Adipocyte (in vitro differentiated cells): ENCODE data around the gene CNOT10.
"Not testable (repeated sequence)": the region's sequence is repeated elsewhere in the genome, so short reads cannot be mapped to it uniquely, and the experiment has no call there.

Source experiments
- DNase-seq: peaks from one replicate; pipeline ENCODE4 v3.0.0-alpha.2; 2015; ENCODE audit warnings: low read depth
- H3K27me3 ChIP-seq: replicated peaks from 2 replicates; pipeline ENCODE4 v1.7.0; 2013; ENCODE audit warnings: mild to moderate bottlenecking, low read length, moderate library complexity; ENCODE audit not compliant: control insufficient read depth, insufficient read depth
- H3K36me3 ChIP-seq: 2 replicates; pipeline ENCODE4 v1.7.0; 2013; ENCODE audit warnings: low read length, mild to moderate bottlenecking, moderate library complexity; ENCODE audit not compliant: control insufficient read depth, insufficient read depth, severe bottlenecking
- H3K4me1 ChIP-seq: 2 replicates; pipeline ENCODE4 v1.7.0; 2013; ENCODE audit warnings: mild to moderate bottlenecking, low read length, moderate library complexity; ENCODE audit not compliant: control insufficient read depth, insufficient read depth
- H3K4me3 ChIP-seq: 2 replicates; pipeline ENCODE4 v1.7.0; 2013; ENCODE audit warnings: mild to moderate bottlenecking, low read length, moderate library complexity
- H3K9ac ChIP-seq: 2 replicates; pipeline ENCODE4 v1.7.0; 2013; ENCODE audit warnings: mild to moderate bottlenecking, low read length, moderate library complexity
- H3K9me3 ChIP-seq: 2 replicates; pipeline ENCODE4 v1.7.0; 2013; ENCODE audit warnings: mild to moderate bottlenecking, low read length, moderate library complexity; ENCODE audit not compliant: control insufficient read depth

CNOT10 gene

DNA sequence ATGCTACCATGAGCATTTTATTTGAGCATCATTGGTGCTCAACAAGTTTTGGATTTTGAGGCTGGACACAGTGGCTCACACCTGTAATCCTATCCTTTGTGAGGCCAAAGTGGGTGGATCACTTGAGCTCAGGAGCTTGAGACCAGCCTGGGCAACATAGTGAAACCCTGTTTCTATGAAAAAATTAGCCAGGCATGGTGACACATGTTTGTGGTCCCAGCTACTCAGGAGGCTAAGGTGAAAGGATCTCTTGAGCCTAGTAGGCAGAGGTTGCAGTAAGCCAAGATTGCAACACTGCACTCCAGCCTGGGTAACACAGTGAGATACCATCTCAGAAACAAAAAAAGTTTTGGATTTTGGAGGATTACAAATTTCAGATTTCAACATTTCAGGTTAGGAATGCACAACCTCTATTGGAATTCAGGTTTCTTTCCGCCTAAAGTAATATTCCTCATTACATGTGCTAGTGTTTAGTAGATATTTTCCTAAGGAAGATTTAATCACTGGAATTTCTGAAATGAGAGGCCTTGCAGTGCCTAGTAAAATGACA, 27.6 kb downstream of the CNOT10 start:
- H3K4me1 ChIP-seq = peaks cover 7% of the 10 kb centered on the region

DNA sequence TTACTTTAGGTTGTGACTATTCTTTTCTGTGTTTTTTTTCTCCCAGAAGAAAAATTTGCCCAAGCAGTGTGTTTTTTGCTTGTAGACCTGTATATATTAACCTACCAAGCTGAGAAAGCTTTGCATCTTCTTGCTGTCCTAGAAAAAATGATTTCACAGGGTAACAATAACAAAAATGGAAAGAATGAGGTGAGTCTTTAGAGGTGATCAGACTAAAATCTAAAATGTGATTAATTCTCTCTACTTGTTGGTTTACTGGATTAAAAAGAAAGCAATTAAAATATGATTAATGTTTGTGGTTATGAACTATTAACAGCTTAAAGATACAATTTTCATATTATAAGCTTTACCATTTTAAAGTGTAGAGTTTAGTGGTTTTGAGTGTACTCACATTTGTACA, 28.2 kb downstream of the CNOT10 start:
- peaks cover 7% of the 10 kb centered on the region for H3K4me1 ChIP-seq
- no peaks in the 10 kb centered on the region for H3K27me3 ChIP-seq
- DNase-seq = no peak
- H3K9me3 ChIP-seq = no peaks in the 10 kb centered on the region
- H3K4me3 ChIP-seq = no peak overlapping the region
- H3K36me3 ChIP-seq = peaks cover 63% of the 10 kb centered on the region
- no peak overlapping the region for H3K9ac ChIP-seq

More for the DNA sequence above, 27.6 kb downstream of the CNOT10 start:
- Histone ChIP-seq H3K36me3 (peaks cover 59% of the 10 kb centered on the region), H3K4me3 (no peak overlapping the region), H3K9ac (no peak overlapping the region), H3K27me3 (no peaks in the 10 kb centered on the region), H3K9me3 (no peaks in the 10 kb centered on the region)
- DNase-seq = peak; percentile 66

DNA sequence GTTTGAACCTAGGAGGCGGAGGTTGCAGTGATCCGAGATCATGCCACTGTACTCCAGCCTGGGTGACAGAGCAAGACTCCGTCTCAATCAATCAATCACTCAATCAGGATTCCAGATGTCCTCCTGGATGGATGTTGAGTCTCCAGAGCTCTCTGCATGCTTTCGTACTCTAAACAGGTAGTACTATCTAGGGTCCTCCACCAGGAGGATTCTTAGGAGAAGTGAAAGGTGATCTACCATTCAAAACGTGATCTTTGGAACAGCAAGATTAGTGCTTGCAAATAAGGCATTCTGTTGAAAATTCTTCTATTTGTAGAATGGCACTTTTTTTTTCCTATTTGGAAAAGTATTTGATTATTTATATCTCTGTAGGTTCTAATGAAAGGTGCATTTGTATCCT, 34.3 kb downstream of the CNOT10 start:
- Histone ChIP-seq H3K4me1 (no peaks in the 10 kb centered on the region), H3K9me3 (no peaks in the 10 kb centered on the region), H3K4me3 (no peak overlapping the region), H3K27me3 (no peaks in the 10 kb centered on the region), H3K9ac (no peak overlapping the region), H3K36me3 (peaks cover 41% of the 10 kb centered on the region)
- no peak for DNase-seq

DNA sequence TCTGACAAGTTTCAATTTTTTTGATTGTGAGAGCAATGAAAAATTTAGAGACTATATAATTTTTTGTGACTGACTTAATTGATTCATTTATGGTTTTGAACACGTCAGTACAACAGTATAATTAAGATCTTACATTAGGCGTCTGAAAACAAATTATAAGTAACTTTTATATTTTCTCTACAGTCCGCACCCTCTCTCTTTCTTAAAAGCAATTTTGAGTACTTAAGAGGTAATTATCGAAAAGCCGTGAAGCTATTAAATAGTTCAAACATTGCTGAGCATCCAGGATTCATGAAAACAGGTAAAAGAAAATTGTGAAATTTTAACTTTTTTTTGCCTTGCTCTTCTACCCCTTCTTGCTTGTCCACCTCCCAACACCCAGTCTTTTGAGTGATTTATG, 34.9 kb downstream of the CNOT10 start:
- H3K4me1 ChIP-seq = no peaks in the 10 kb centered on the region
- no peak overlapping the region for H3K9ac ChIP-seq
- no peak for DNase-seq
- no peak overlapping the region for H3K4me3 ChIP-seq
- no peaks in the 10 kb centered on the region for H3K9me3 ChIP-seq
- no peaks in the 10 kb centered on the region for H3K27me3 ChIP-seq
- H3K36me3 ChIP-seq = peaks cover 41% of the 10 kb centered on the region

DNA sequence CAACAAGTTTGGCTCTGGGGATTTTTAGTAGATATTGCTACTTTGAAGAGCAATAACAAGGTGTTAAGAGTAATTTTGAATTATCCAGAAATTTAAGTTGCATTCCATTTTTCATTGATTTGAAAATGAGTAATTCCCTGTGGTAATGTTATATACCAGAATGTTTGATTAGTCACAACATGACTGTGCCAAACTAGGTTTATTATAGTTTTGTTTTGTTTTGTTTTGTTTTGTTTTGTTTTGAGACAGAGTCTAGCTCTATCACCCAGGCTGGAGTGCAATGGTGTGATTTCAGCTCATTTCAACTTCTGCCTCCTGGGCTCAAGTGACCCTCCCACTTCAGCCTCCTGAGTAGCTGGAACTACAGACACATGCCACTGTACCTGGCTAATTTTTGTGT, 40.7 kb downstream of the CNOT10 start:
- Histone ChIP-seq H3K27me3 (no peaks in the 10 kb centered on the region), H3K4me3 (no peak overlapping the region), H3K36me3 (peaks cover 25% of the 10 kb centered on the region), H3K4me1 (peaks cover 4% of the 10 kb centered on the region), H3K9me3 (no peaks in the 10 kb centered on the region), H3K9ac (no peak overlapping the region)
- DNase-seq = peak; percentile 12

DNA sequence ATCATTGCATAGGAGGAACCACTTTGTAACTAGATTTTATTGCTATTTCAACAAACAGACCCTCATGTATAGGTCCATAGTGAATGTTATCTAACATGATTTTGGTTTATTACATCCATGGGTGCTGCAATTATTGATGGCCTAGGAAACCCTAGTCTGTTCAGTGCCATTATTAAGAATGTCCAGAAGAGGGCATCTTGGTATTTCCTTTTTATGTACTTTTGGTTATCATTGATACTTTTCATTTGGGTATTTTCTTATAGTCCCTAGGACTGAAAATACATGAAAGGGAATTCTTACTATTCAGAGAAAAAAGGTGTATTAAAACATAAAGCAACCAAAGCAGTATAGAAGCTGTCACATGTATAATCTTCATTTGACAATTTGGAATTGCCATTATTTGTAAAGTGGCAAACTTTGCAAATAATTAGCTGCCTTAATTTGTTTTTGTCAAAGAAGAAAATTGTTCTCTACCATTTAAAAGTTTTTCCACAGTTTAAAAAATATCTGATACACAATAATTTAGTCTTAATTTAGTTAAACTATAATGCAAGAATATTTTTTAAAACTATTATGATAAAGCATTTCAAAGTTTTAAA, 48.7 kb downstream of the CNOT10 start:
- Histone ChIP-seq H3K9me3 (no peaks in the 10 kb centered on the region), H3K36me3 (peaks cover 14% of the 10 kb centered on the region), H3K4me3 (no peak overlapping the region), H3K9ac (no peak overlapping the region), H3K27me3 (no peaks in the 10 kb centered on the region), H3K4me1 (no peaks in the 10 kb centered on the region)
- peak; percentile 68 for DNase-seq

DNA sequence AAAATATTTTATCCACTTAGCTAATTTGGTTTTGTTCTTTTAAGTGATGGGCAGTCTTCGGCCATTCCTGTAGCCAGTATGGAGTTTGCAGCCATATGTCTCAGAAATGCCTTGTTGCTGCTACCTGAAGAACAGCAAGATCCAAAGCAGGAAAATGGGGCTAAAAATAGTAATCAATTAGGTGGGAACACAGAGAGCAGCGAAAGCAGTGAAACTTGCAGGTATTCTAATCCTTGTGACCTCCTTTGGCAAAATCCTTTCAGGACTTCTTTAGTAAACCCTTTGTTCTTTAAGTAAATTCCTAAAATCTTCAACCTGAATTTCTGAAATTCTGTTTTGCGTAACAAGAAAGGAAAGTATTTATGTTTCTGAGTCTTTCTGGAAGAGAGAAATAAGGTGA, 49.8 kb downstream of the CNOT10 start:
- H3K9ac ChIP-seq = no peak overlapping the region
- no peaks in the 10 kb centered on the region for H3K9me3 ChIP-seq
- H3K27me3 ChIP-seq = no peaks in the 10 kb centered on the region
- DNase-seq = no peak
- H3K36me3 ChIP-seq = peaks cover 9% of the 10 kb centered on the region
- no peaks in the 10 kb centered on the region for H3K4me1 ChIP-seq
- no peak overlapping the region for H3K4me3 ChIP-seq

DNA sequence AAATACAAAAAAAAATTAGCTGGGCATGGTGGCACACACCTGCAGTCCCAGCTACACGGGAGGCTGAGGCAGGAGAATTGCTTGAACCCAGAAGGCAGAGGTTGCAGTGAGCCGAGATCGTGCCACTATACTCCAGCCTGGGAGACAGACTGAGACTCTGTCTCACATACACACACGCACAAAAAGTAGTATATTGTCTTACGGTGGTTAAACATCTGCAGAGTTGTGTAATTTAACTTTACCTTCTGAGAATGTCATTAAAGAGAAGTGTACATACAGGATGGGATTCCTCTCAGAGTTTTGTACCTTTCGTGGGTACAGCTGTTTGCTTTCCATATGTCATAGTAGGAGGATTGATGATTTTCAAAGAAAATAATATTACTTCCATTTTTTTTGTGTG, 58.5 kb downstream of the CNOT10 start:
- H3K4me3 ChIP-seq, H3K27me3 ChIP-seq, H3K36me3 ChIP-seq, H3K9me3 ChIP-seq, DNase-seq: not testable (repeated sequence)
- Histone ChIP-seq H3K4me1 (peaks cover 10% of the 10 kb centered on the region), H3K9ac (peak overlapping the region; percentile 25)

DNA sequence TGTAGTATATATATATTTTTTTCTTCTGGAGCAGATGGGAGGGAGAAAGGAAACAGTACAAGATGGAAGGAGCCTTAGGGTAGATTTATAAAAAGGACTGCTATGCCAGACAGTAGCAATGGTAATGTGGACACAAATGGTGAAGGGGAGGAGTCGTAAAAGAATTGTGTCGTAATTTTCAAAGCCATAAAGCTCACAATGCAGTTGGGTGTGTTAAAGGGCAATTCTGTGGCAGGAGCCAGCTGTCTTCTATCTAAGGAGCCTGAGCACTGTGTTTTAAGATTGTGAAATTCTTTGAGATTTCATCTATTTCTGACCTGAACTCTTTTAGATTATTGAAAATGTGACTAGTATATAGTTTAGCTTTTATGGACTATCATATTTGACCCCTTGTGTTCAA, 58.9 kb downstream of the CNOT10 start:
- H3K9ac ChIP-seq = peak overlapping the region; percentile 25
- H3K4me3 ChIP-seq = no peak overlapping the region
- DNase-seq = peak; percentile 81
- H3K4me1 ChIP-seq = peaks cover 10% of the 10 kb centered on the region
- no peaks in the 10 kb centered on the region for H3K27me3 ChIP-seq
- no peaks in the 10 kb centered on the region for H3K9me3 ChIP-seq
- H3K36me3 ChIP-seq = peaks cover 6% of the 10 kb centered on the region

DNA sequence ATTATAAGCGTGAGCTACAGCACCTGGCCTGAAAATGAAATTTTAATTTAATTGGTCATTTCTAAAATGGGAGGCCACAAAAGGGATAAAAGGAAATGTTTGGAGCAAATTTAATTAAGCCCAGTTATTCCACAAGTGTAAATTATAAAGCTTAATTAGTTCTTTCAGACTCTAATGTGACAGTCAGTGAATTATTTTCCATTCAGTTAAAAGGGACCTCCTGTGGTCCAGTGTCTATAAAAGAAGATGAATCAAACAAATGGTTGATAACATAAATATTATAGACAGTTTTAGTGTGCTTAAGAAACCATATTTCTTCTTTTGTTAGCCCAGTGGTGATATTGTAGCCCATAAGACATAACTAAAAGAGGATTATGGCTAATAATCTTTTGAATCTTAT, 66.4 kb downstream of the CNOT10 start:
- no peaks in the 10 kb centered on the region for H3K9me3 ChIP-seq
- peaks cover 11% of the 10 kb centered on the region for H3K36me3 ChIP-seq

DNA sequence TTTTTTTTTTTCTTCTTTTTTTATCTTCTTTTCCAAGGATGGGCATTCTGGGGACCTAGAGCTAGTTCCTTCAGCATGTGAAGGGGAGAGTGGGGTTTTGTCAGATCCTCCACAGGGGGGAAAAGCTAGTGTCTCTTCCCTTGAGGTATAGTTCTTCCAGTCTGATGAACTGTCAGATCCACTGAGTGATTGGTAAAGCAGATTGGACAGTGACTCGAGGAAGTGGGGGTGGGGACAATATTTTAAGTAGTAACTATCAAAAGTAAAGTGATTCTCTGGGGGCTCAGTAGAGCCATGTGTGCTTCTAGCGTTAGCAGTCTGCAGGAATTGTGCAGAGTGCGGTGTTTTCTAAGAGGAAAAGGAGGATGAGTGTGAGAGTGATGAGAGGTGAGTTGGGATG, 70.8 kb downstream of the CNOT10 start:
- no peak overlapping the region for H3K4me3 ChIP-seq
- peaks cover 6% of the 10 kb centered on the region for H3K4me1 ChIP-seq
- no peaks in the 10 kb centered on the region for H3K9me3 ChIP-seq
- peaks cover 11% of the 10 kb centered on the region for H3K36me3 ChIP-seq
- H3K27me3 ChIP-seq = no peaks in the 10 kb centered on the region
- no peak overlapping the region for H3K9ac ChIP-seq
- no peak for DNase-seq

More for the DNA sequence above, 66.4 kb downstream of the CNOT10 start:
- Histone ChIP-seq H3K9ac (no peak overlapping the region), H3K27me3 (no peaks in the 10 kb centered on the region), H3K4me3 (no peak overlapping the region), H3K4me1 (no peaks in the 10 kb centered on the region)
- DNase-seq = no peak
